ENCODE measurements around the gene SYTL5. TPM values are rescaled to one million over a fixed set of nuclear protein-coding genes. Genes with fewer than 3 reads are reported as not detected.

The SYTL5 gene
- total RNA-seq, 5 donors from 2014 or later (not counting 1 experiment from before 2014, with no cell fraction given): 0.06 TPM; not detected in 4

GRCh38 chrX:38172596-38172995 is 166.2 kb downstream of the SYTL5 start:
- Histone ChIP-seq H3K36me3 (ENCODE audit: control insufficient read depth in 2 of 2, extremely low read depth in 1 of 2, insufficient read depth in 1 of 2, low read length in 1 of 2) (no peaks in the 10 kb centered on the region), H3K27me3 (replicated peaks in 1 of 2; ENCODE audit: control insufficient read depth in 2 of 2, extremely low read depth in 1 of 2, insufficient read depth in 2 of 2, low read length in 1 of 2) (no peaks in the 10 kb centered on the region), H3K9me3 (no peaks in the 10 kb centered on the region), H3K4me3 (ENCODE audit: control insufficient read depth in 1 of 2, extremely low read depth in 1 of 2, low read length in 1 of 2) (no peak overlapping the region), H3K27ac (ENCODE audit: low read length) (no peak overlapping the region), H3K4me1 (ENCODE audit: control insufficient read depth in 1 of 2, extremely low read depth in 1 of 2, insufficient read depth in 2 of 2, low read length in 2 of 2) (no peaks in the 10 kb centered on the region)
- CTCF ChIA-PET: no interaction called here
- Mint-ChIP-seq H3K36me3 (no peaks in the 10 kb centered on the region), H3K4me1 (no peaks in the 10 kb centered on the region), H3K4me3 (no peak overlapping the region), H3K27me3 (peaks cover 2 to 17% of the 10 kb centered on the region in 2 donors), H3K9me3 (no peaks in the 10 kb centered on the region), H3K27ac (no peak overlapping the region)
- ATAC-seq (replicated peaks in 1 of 4) (no peak), DNase-seq (no peak)
- POLR2A ChIA-PET: no interaction called here
- no CpG with 5 or more reads among the region's 3 CpGs for WGBS (ENCODE audit: insufficient coverage)

GRCh38 chrX:38175139-38175538 is 168.8 kb downstream of the SYTL5 start:
- CTCF ChIA-PET: interaction anchor here in 1 of 2 donors (1.6 kb wide), 1 partner anchor 9 kb away, joined by 5 read pairs; no protein-coding TSS in a partner anchor
- Histone ChIP-seq H3K9me3 (no peaks in the 10 kb centered on the region), H3K27me3 (replicated peaks in 1 of 2; ENCODE audit: control insufficient read depth in 2 of 2, extremely low read depth in 1 of 2, insufficient read depth in 2 of 2, low read length in 1 of 2) (no peaks in the 10 kb centered on the region), H3K4me3 (ENCODE audit: control insufficient read depth in 1 of 2, extremely low read depth in 1 of 2, low read length in 1 of 2) (no peak overlapping the region), H3K36me3 (ENCODE audit: control insufficient read depth in 2 of 2, extremely low read depth in 1 of 2, insufficient read depth in 1 of 2, low read length in 1 of 2) (no peaks in the 10 kb centered on the region), H3K27ac (ENCODE audit: low read length) (no peak overlapping the region), H3K4me1 (ENCODE audit: control insufficient read depth in 1 of 2, extremely low read depth in 1 of 2, insufficient read depth in 2 of 2, low read length in 2 of 2) (no peaks in the 10 kb centered on the region)
- POLR2A ChIA-PET: no interaction called here
- no peaks in the 10 kb centered on the region for H3K9me3 Mint-ChIP-seq
- H3K4me3 Mint-ChIP-seq: no peak overlapping the region
- DNase-seq: peak in 1 of 35 experiments; percentile 6
- ATAC-seq (replicated peaks in 1 of 4): no peak
- WGBS (ENCODE audit: insufficient coverage): 20% methylated on average over 1 of the region's 3 CpGs
- H3K36me3 Mint-ChIP-seq: no peaks in the 10 kb centered on the region
- no peaks in the 10 kb centered on the region for H3K4me1 Mint-ChIP-seq
- H3K27me3 Mint-ChIP-seq: peaks cover 2 to 17% of the 10 kb centered on the region in 2 donors
- no peak overlapping the region for H3K27ac Mint-ChIP-seq

- Mint-ChIP-seq H3K27me3 (peaks cover 2 to 18% of the 10 kb centered on the region in 2 donors), H3K9me3 (no peaks in the 10 kb centered on the region), H3K4me3 (no peak overlapping the region), H3K27ac (no peak overlapping the region), H3K36me3 (no peaks in the 10 kb centered on the region), H3K4me1 (no peaks in the 10 kb centered on the region)
- DNase-seq (no peak), ATAC-seq (replicated peaks in 1 of 4) (no peak)
- ChIA-PET POLR2A (no interaction called here), CTCF (no interaction called here)
- Histone ChIP-seq H3K27me3 (replicated peaks in 1 of 2; ENCODE audit: control insufficient read depth in 2 of 2, extremely low read depth in 1 of 2, insufficient read depth in 2 of 2, low read length in 1 of 2) (no peaks in the 10 kb centered on the region), H3K27ac (ENCODE audit: low read length) (no peak overlapping the region), H3K4me3 (ENCODE audit: control insufficient read depth in 1 of 2, extremely low read depth in 1 of 2, low read length in 1 of 2) (no peak overlapping the region), H3K36me3 (ENCODE audit: control insufficient read depth in 2 of 2, extremely low read depth in 1 of 2, insufficient read depth in 1 of 2, low read length in 1 of 2) (no peaks in the 10 kb centered on the region), H3K4me1 (ENCODE audit: control insufficient read depth in 1 of 2, extremely low read depth in 1 of 2, insufficient read depth in 2 of 2, low read length in 2 of 2) (no peaks in the 10 kb centered on the region), H3K9me3 (no peaks in the 10 kb centered on the region)
- 100% methylated on average over 1 of the region's 2 CpGs for WGBS (ENCODE audit: insufficient coverage)
These were observed 172.0 kb downstream of the SYTL5 start for GRCh38 chrX:38178396-38178795.

Other genes starting within 250 kb of the SYTL5 start
- 1 to 10 TPM; 1.1 to 5.0 (median 1.8) TPM for gene CYBB, start 226.5 kb upstream of the SYTL5 start, total RNA-seq
- 10 to 100 TPM; 22.5 to 33.9 (median 29.8) TPM for gene DYNLT3, start 159.0 kb upstream of the SYTL5 start, total RNA-seq
- under 1 TPM in 2 of 5 donors, not detected in 3; 0.13 to 0.15 TPM for gene SRPX, start 214.3 kb downstream of the SYTL5 start, total RNA-seq